Ramos (cell line): Measurements from ENCODE around the gene ACSF2.

Experiments used
- in situ Hi-C: fragments of 300-500 bp; cut with MboI; formaldehyde crosslinking; loops from one replicate; pipeline ENCODE4 v1.14.3; 2022; ENCODE audit warnings: low sequenced_read_pairs; ENCODE audit not compliant: unreplicated experiment

ACSF2 gene

DNA sequence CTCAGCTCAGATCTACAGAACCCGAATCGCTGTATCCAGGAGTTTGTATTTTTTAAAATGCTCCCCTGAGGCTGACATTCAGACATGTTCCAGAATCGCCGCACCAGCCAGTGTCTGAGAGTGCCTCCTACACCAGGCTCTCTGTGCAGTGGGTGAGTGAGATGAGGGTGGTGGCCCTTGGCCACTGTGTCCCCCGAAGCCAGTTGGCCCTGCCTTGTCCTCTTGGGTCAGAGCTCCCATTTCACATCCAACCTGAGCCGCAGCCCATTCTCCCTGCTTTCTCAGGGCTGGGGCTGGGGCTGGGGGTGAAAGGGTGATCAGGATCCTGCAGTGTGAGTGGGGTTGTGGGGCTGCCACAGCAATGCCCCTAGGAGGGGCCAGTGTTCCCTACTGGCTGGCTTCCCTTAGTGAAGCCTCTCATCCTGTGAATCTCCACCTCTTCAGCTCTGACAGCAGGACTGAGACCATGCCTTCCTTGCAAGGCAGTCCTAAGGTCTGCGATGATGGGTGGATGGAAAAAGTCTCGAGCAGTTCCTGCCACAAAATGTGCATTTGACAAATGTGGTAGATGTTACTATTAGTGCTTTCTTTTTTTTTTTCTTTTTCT lies 69.3 kb downstream of the ACSF2 start:
- in situ Hi-C loops: no loop called here

GRCh38 chr17:50495918-50496317 lies 69.9 kb downstream of the ACSF2 start:
- in situ Hi-C loops: no loop called here

GRCh38 chr17:50498021-50498874 lies 72.2 kb downstream of the ACSF2 start:
- in situ Hi-C loops: no loop called here

DNA sequence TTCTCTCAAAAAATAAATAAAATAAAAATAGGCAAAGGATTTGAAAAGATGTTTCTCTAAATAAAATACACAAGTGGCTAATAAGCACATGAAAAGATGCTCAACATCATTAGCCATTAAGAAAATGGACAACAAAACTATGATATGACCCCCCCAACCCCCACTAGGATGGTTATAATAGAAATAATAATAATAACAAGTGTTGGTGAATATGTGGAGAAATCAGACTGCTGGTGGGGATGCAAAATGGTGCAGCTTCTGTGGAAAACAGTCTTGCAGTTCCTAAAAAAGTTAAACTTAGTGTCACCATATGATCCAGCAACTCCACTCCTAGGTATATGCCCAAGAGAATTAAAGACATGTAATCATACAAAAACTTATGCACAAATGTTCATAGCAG lies 73.3 kb downstream of the ACSF2 start:
- in situ Hi-C loops: no loop called here

- in situ Hi-C loops: no loop called here
Measured at GRCh38 chr17:50499721-50500120, 73.7 kb downstream of the ACSF2 start.

GRCh38 chr17:50501054-50501453 lies 75.0 kb downstream of the ACSF2 start:
- in situ Hi-C loops: no loop called here

- in situ Hi-C loops: no loop called here
Measured at GRCh38 chr17:50502301-50502990, 76.4 kb downstream of the ACSF2 start.

DNA sequence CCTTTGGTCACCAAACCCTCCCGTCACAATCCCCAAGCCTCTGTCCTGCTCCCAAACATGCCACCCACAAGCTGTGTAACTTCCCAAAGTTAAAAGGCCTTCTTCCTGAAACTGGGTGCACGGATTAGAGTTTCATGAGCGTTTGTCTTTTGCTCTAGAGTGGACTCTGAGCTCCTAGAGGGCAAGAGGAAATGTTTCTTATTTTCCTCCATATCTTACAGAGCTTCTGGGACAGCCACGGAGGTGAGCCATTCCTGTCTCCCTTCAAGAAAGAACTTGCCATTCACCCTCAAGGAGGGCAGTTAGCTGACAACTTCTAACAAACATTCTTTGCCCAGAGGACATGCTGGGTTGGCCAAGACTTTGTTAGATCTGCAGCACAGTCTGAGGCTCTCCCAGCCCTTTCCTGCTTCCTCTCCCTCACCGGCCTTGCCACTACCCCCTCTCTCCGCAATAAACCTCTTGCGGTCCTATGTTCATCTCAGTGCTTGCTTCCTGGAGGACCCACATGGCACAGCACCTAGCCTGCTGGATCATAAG lies 79.6 kb downstream of the ACSF2 start:
- in situ Hi-C loops: no loop called here

DNA sequence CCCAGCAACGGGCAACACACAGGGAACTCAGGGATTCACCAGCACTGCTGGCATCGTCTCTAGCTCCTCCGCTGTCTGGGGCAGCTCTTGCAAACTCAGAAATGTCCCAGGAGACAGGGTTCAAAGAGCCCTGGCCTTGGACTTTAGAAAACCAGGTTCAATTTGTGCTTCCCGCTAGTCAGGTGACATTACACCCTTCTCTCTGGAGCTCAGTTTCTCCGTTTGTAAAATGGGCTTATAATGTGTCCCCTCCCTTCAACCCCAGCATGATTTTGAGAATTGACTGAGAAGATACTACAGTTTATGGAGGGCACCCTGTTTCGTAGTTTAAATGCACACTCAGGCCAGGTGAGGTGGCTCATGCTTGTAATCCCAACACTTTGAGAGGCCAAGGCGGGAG lies 80.3 kb downstream of the ACSF2 start:
- in situ Hi-C loops: no loop called here

- in situ Hi-C loops: no loop called here
Measured at GRCh38 chr17:50507871-50508572, 82.0 kb downstream of the ACSF2 start, which contains the start of gene MYCBPAP. TSS of gene MYCBPAP (plus strand) at chr17:50508439. CDS start at chr17:50508675, 236 bp downstream.

DNA sequence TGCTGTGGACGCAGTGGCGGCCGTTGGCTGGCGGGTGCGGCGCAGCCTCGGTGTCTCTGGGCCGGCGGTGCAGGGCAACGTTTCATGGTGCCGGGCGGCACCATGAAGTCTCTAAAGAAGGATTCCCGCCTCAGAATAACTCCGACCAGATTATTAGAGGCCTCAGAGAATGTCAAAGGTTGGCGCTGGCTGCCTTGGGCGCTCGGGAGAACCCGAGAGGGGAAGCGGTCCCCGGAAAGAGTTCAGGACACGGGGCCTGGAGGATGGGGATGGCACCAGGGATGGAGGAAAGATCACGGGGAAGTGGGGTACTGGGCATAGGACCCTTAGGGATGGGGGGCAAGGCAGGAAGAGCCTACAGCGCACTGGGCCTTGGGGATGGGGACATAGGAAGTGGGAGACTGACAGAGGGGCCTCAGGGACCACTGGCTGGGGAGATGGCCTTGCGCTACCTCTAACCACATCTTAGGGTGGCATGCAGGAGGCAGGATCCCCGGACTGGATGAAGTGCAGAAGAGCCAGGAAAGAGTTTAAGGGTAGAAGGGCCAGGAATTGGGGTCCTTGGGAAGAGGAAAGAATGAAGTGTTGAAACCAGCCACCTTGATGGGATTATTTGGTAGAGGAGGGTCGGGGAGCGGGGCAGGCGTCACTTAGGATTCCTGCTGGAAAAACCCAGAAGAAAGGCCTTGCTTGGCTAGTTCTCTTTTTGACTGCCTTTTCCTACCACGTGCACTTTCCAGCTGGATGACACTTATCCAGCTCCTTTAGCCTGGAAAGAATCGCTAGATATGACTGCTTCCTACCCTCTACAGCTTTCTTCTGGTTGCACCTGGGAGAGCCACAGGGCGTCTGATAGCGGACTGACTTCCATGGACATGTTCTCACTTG lies 82.8 kb downstream of the ACSF2 start:
- in situ Hi-C loops: no loop called here

DNA sequence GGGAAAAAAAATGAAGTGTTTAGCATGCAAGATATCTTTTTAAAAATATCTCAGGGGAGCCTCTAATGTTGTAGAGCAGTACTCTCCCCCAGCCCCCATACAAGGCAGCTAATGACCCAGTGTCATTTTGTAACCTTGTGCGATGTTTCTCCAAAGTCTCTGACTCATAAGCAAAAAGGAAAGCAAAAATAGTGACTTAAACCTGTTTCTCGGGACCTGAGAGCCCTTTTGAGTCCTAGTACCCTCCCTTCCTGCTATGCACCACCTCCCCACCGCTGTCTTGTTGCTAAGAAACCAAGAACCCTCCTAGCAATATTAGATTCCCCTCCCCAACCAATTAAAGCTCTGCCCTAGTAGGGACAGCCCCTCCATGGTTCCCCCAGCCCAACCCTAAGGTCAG lies 85.0 kb downstream of the ACSF2 start:
- in situ Hi-C loops: no loop called here

- in situ Hi-C loops: no loop called here
Measured at GRCh38 chr17:50513495-50513894, 87.5 kb downstream of the ACSF2 start.

GRCh38 chr17:50514388-50514787 lies 88.4 kb downstream of the ACSF2 start:
- in situ Hi-C loops: no loop called here

GRCh38 chr17:50514936-50515702 lies 89.1 kb downstream of the ACSF2 start:
- in situ Hi-C loops: no loop called here

- in situ Hi-C loops: no loop called here
Measured at GRCh38 chr17:50517011-50517410, 91.0 kb downstream of the ACSF2 start.

GRCh38 chr17:50517504-50518383 lies 91.7 kb downstream of the ACSF2 start:
- in situ Hi-C loops: no loop called here
